NB4 (cell line): ENCODE measurements around the gene MARCHF4.

Experiments used
- MYC ChIP-seq: IDR thresholded peaks from 2 replicates; pipeline ENCODE4 v1.6.1; 2011; ENCODE audit warnings: low read depth, low read length
- TF ChIP-seq, protein P1 (sequence below): IDR thresholded peaks from one replicate; pipeline ENCODE4 v1.5.1; 2012; ENCODE audit warnings: low read depth, low read length
- TF ChIP-seq, protein P2 (sequence below): IDR thresholded peaks from 2 replicates; pipeline ENCODE4 v1.6.1; 2011; ENCODE audit warnings: low read depth, low read length

DNA sequence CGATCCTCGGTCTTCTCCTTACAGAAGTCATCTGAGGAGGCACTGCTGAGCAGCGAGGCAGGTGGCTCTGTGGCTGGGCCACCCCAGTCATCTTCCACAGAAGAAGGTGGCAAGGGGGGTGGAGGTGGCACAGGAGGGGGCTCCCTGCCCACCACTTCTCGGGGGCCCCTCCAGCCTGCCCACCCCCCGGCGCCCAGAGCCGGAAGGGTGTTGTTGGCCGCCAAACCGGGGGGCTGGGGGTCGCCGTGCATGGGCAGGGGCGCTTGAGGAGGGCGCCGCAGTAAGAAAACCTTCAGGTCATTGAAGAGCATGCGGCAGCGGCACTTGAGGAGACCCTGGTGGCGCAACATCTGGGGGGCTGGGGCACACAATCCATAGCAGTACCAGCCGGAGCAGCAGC lies 2.5 kb downstream of the MARCHF4 start:
- TF ChIP-seq, protein P1, sequence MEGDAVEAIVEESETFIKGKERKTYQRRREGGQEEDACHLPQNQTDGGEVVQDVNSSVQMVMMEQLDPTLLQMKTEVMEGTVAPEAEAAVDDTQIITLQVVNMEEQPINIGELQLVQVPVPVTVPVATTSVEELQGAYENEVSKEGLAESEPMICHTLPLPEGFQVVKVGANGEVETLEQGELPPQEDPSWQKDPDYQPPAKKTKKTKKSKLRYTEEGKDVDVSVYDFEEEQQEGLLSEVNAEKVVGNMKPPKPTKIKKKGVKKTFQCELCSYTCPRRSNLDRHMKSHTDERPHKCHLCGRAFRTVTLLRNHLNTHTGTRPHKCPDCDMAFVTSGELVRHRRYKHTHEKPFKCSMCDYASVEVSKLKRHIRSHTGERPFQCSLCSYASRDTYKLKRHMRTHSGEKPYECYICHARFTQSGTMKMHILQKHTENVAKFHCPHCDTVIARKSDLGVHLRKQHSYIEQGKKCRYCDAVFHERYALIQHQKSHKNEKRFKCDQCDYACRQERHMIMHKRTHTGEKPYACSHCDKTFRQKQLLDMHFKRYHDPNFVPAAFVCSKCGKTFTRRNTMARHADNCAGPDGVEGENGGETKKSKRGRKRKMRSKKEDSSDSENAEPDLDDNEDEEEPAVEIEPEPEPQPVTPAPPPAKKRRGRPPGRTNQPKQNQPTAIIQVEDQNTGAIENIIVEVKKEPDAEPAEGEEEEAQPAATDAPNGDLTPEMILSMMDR = no peak
- TF ChIP-seq, protein P2, sequence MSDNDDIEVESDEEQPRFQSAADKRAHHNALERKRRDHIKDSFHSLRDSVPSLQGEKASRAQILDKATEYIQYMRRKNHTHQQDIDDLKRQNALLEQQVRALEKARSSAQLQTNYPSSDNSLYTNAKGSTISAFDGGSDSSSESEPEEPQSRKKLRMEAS = no peak
- no peak for TF ChIP-seq MYC
